Forelimb muscle (tissue), 1 donor: ENCODE data around the gene TBC1D10B. TPM values are rescaled to one million over a fixed set of nuclear protein-coding genes. Genes with fewer than 3 reads are reported as not detected.
"Not testable (repeated sequence)": the region's sequence is repeated elsewhere in the genome, so short reads cannot be mapped to it uniquely, and the experiment has no call there.

Source experiments
- DNase-seq: peaks from one replicate; pipeline ENCODE4 v3.0.0-alpha.2; 2013; ENCODE audit warnings: low read depth
- polyA plus RNA-seq: library from polyadenylated mRNA; unstranded; fragments of 120-200 nt; gene quantifications from one replicate; pipeline ENCODE4 v1.2.1, GENCODE V29; 2013; ENCODE audit not compliant: insufficient read length

Gene TBC1D10B
- polyA plus RNA-seq, 1 donor = 32.3 TPM

GRCh38 chr16:30355144-30355953 lies 14.9 kb downstream of the TBC1D10B start, which contains the start of gene CD2BP2:
TSS of gene CD2BP2 (minus strand) at chr16:30355308. CDS start at chr16:30354681, 627 bp downstream.
- peak; percentile 100 for DNase-seq

GRCh38 chr16:30354423-30355143 lies 15.7 kb downstream of the TBC1D10B start:
- no peak for DNase-seq

- no peak for DNase-seq
These were observed 16.7 kb downstream of the TBC1D10B start for GRCh38 chr16:30353438-30354129.

DNA sequence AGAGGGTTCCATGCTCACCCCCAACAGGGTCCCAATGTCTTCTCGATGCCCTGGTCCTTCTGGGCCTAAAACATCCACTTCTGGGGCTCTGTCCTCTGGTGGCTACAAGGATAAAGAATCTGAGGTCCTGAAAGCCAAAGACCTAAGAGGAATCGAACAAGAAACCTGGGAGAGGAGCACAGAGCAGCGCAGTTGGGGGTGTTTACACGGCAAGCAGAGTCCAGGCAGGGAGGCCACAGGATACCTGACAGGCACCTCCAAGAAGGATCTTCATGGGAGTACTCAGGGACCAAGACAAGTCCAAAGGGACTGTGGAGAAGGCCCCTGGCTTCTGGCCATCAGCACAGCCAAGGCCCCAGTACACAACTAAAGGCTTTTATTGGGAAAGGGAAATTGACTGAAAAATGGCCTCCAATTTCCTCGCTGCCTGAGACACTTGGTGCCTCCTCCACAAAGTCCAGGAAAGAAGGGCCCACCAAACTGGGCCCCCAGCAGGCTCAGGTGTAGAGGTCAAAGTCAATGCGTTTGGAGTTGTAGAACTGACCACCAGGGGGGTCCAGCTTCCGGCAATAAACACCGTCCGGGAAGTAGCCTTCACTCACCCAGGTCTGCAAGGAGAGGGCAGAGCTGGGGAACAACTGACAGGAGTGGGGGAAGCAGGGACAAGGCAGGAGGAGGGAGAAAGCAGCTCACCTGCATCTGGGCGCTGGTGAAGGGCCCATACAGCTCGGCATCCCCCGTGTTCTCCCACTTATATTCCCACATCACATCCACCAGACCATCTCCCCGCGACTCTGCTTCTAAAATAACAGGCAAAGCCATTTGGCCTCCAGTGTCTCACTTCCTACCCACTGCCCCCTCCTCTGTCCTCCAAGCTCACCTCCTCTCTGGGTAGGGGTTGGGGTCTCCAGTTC lies 17.5 kb downstream of the TBC1D10B start:
- no peak for DNase-seq

- DNase-seq = no peak
These were observed 18.5 kb downstream of the TBC1D10B start for GRCh38 chr16:30351586-30352419.

GRCh38 chr16:30351001-30351441 lies 19.3 kb downstream of the TBC1D10B start:
- DNase-seq = no peak

DNA sequence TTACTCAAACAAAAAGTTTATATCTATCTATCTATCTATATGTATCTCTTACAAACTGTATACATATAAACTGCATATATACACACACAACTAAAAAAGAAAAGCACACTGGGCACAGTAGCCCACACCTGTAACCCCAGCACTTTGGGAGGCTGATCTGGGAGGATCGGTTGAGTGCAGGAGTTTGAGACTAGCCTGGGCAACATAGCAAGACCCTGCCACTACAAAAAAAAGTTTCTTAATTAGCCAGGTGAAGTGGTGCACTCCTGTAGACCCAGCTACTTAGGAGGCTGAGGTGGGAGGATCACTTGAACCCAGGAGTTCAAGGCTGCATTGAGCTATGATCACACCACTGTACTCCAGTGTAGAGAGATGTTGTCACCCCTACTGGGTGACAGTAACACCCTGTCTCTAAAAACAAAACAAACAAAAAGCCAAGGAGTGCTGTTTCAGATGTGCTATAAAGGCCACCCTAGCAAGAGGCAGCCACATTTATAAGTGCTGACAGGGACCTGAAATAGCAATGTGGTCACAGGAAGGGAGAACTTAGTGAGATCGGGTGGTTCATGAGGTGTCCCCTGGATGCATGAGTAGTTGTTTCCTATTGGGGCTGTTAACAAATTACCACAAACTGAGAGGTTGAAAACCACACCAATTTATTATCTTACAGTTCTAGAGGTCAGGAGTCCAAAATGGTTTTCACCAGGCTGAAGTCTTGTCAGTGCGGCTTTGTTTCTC lies 20.0 kb downstream of the TBC1D10B start:
- DNase-seq = no peak

DNA sequence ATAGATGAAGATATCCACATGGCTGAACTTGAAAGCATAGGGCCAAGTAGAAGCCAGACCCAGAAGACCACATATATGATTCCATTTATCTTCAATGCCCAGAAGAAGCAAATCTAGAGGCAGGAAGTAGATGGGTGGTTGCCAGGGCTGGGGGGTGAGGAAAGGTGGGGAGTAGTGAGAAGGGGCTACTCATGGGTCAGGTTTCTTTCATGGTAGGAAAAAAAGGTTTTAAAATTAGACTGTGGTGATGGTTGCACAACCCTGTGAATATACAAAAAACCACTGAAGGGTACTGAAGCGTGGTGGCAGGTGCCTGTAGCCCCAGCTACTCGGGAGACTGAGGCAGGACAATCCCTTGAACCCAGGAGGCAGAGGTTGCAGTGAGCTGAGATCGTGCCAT lies 20.6 kb downstream of the TBC1D10B start:
- no peak for DNase-seq

- no peak for DNase-seq
These were observed 21.4 kb downstream of the TBC1D10B start for GRCh38 chr16:30348929-30349328.

- DNase-seq = no peak
These were observed 22.2 kb downstream of the TBC1D10B start for GRCh38 chr16:30348113-30348512.

GRCh38 chr16:30346286-30346685 lies 24.0 kb downstream of the TBC1D10B start:
- no peak for DNase-seq

- not testable (repeated sequence) for DNase-seq
These were observed 26.8 kb downstream of the TBC1D10B start for GRCh38 chr16:30343491-30343820.

DNA sequence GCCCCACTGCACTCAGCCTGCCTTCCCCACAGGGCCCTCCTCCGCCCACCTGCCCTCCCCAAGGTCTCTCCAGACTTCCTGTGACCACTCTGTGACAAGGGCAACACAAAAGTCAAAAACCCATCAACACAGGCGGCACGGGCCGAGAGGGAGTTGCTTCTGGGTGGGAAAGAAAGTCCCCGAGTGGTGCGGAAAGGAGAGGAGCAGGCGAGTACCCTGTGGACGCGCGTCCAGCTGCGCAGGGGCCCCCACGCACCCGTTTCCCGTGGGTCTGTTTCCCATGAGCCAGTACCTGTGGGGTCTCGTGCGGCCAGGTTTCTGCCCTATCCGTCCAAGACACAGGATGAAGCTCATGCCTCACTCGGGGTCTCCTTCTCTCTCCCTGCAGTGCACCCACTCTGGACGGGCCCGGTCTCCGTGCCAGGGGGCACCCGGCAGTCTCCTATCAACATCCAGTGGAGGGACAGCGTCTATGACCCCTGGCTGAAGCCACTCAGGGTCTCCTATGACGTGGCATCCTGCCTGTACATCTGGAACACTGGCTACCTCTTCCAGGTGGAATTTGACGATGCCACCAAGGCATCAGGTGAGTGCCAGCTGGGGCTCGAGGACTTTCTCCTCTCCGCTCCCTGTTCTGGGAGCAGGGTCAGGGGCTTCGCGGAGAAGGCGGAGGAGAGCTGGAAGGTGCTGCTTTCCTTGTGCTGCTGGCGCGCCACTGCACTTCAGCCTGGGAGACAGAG lies 27.4 kb downstream of the TBC1D10B start:
- DNase-seq = no peak

DNA sequence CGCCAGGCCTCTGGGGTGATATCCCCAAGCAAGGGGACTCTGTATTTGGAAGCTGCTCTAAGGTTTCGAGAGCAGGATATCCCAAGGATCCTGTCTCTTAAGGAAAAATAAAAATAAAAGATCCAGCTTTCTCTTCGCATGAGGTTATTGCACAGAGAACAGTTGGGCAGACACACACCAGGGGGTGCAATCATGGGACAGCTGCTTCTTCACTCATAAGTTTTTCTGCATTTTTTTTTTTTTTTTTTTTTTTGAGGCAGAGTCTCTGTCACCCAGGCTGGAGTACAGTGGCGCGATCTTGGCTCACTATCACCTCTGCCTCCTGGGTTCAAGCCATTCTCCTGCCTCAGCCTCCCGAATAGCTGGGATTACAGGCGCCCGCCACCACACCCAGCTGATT lies 28.3 kb downstream of the TBC1D10B start:
- DNase-seq = not testable (repeated sequence)

DNA sequence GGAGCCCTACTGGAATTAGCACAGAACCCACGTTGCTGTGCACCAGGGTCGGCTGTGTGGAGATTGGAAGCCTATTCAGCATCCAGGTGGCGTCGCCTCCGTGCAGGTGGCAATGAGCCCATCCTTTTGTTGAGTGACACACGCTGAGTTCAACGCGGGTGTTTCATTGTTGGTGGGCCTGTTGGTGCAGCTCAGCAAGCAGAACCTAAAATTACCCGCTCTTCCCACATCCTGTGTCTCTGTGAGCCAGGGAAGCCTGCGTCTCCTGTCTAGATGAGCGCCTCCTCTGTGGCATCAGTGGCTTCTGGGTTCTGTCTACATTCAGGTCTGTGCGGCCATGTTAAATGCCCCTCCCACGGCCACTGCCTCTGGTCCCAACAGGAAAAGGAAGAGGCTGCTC lies 29.7 kb downstream of the TBC1D10B start:
- no peak for DNase-seq

GRCh38 chr16:30338715-30339114 lies 31.6 kb downstream of the TBC1D10B start:
- DNase-seq = not testable (repeated sequence)

DNA sequence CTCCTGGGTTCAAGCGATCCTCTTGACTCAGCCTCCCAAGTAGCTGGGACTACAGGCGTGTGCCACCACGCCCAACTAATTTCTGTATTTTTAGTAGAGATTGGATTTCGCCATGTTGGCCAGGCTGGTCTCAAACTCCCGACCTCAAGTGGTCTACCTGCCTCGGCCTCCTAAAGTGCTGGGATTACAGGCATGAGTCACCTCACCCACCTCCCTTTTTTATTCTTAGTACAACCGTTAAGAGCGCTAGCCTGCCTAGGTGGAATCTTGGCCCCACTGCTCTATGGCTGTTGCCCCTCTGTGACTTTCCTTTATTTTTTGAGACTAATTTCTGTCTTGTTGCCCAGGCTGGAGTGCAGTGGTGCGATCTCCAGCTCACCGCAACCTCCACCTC lies 32.3 kb downstream of the TBC1D10B start:
- not testable (repeated sequence) for DNase-seq

GRCh38 chr16:30335598-30336474 lies 34.5 kb downstream of the TBC1D10B start:
- no peak for DNase-seq
